Panc1 (cell line): ENCODE data around the gene UBE2N. TPM values are rescaled to one million over a fixed set of nuclear protein-coding genes. Genes with fewer than 3 reads are reported as not detected.

Source experiments
- ATAC-seq: fragments of 200-7000 bp; cut with Tn5 transposase; 2 replicates; pipeline ENCODE4 v1.9.1; 2020; ENCODE audit warnings: mild to moderate bottlenecking, moderate library complexity
- BruUV-seq: library from RNA; stranded (reverse); fragments of 400-500 nt; replicated peaks from 2 replicates; lab custom pipeline; 2021; lab: Mats Ljungman, UMichigan
- CTCF ChIA-PET: fragments of 300-600 bp; sonication (Branson Sonifier 250); formaldehyde crosslinking; loops from one replicate; lab custom pipeline; 2022; ENCODE audit warnings: antibody characterized with exemption; lab: Charles Lee
- POLR2A ChIA-PET: fragments of 300-600 bp; sonication (Branson Sonifier 250); formaldehyde crosslinking; loops from one replicate; lab custom pipeline; 2022; ENCODE audit warnings: antibody characterized with exemption; lab: Charles Lee
- DNase-seq: peaks from one replicate; pipeline ENCODE4 v3.0.0-alpha.2; 2010; ENCODE audit warnings: low read depth, low spot score
- H3K27ac ChIP-seq: 2 replicates; pipeline ENCODE4 v1.5.1; 2011; ENCODE audit warnings: mild to moderate bottlenecking, low read length, inconsistent platforms
- H3K27me3 ChIP-seq: fragments of 200-500 bp; sonication (Bioruptor generic); 2 replicates; pipeline ENCODE4 v1.6.0; 2014; ENCODE audit warnings: low read length, inconsistent platforms; ENCODE audit not compliant: control insufficient read depth, insufficient read depth
- H3K36me3 ChIP-seq: fragments of 200-500 bp; sonication (Bioruptor generic); 2 replicates; pipeline ENCODE4 v1.5.1; 2014; ENCODE audit warnings: inconsistent platforms, mild to moderate bottlenecking, low read length, moderate library complexity; ENCODE audit not compliant: control insufficient read depth, insufficient read depth
- H3K4me1 ChIP-seq: 2 replicates; pipeline ENCODE4 v1.5.1; 2011; ENCODE audit warnings: inconsistent platforms, mild to moderate bottlenecking, low read length, moderate library complexity; ENCODE audit not compliant: control insufficient read depth, insufficient read depth
- H3K4me3 ChIP-seq, 2 experiments: 2 replicates each; pipeline ENCODE4 v1.5.1; 2011 to 2012; ENCODE audit warnings: low read depth in 2 of 2, low read length in 2 of 2, mild to moderate bottlenecking in 2 of 2, inconsistent platforms in 1 of 2, moderate library complexity in 1 of 2
- H3K9me3 ChIP-seq: fragments of 200-500 bp; sonication (Bioruptor generic); 2 replicates; pipeline ENCODE4 v1.5.1; 2014; ENCODE audit warnings: low read depth, mild to moderate bottlenecking, inconsistent platforms, low read length, moderate library complexity; ENCODE audit not compliant: control insufficient read depth, insufficient read depth
- POLR2AphosphoS5 ChIP-seq: IDR thresholded peaks from 2 replicates; pipeline ENCODE4 v1.6.1; 2012; ENCODE audit warnings: mild to moderate bottlenecking, low read depth, low read length, moderate library complexity
- SIN3A ChIP-seq: IDR thresholded peaks from 2 replicates; pipeline ENCODE4 v1.6.1; 2012; ENCODE audit warnings: low read depth, mild to moderate bottlenecking, low read length, moderate library complexity, borderline replicate concordance; ENCODE audit not compliant: insufficient read depth
- TCF7L2 ChIP-seq: IDR thresholded peaks from 2 replicates; pipeline ENCODE4 v1.6.1; 2011; ENCODE audit warnings: mild to moderate bottlenecking, low read depth, low read length, inconsistent platforms
- in situ Hi-C: cut with HindIII; loops from 2 replicates; pipeline ENCODE4 v1.10.0; 2016; ENCODE audit warnings: low sequenced_read_pairs, low pct_unique_long_range_greater_than_20kb
- intact Hi-C: fragments of 100-400 bp; cut with micrococcal nuclease; formaldehyde crosslinking; loops from one replicate; pipeline ENCODE4 v1.10.0; 2022; ENCODE audit not compliant: unreplicated experiment
- total RNA-seq: library from RNA; stranded (reverse); gene quantifications from one replicate; pipeline ENCODE4 v1.2.1, GENCODE V29; 2021; ENCODE audit not compliant: unreplicated experiment
- TF ChIP-seq, protein P1 (sequence below): fragments of 450-650 bp; IDR thresholded peaks from 2 replicates; pipeline ENCODE4 v1.5.1; 2017; ENCODE audit warnings: mild to moderate bottlenecking
- TF ChIP-seq, protein P2 (sequence below), 2 experiments: IDR thresholded peaks; 2 replicates each; pipeline ENCODE4 v1.6.1; 2011 to 2012; ENCODE audit warnings: low read depth in 2 of 2, control low read depth in 1 of 2, low read length in 1 of 2, mild to moderate bottlenecking in 1 of 2, moderate library complexity in 1 of 2; ENCODE audit not compliant: insufficient read depth in 1 of 2

UBE2N gene
- total RNA-seq, 1 experiment from 2014 or later, result 150 TPM

DNA sequence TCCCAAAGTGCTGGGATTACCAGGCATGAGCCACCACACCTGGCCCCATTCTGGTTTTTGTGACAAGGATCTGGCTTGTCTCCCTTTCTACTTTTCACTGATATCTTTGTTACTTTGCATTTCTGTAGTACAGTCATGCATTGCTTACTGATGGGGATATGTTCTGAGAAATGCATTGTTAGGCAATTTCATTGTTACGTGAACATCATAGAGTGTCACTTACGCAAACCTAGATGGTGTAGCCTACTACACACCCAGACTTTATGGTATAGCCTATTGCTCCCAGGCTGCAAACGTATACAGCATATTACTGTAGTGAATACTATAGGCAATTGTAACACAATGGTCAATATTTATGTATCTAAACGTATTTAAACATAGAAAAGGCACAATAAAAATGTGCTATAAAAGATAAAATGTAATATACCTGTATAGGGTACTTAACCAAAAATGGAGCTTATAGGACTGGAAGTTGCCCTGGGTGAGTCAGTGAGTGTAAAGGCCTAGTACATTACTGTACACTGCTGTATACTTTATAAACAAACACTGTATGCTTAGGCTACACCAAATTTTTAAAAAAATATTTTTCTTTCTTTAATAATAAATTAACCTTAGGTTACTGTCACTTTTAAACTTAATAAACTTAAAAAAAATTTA lies 41.5 kb upstream of the UBE2N start:
- Histone ChIP-seq H3K36me3 (peaks cover 23% of the 10 kb centered on the region), H3K27me3 (no peaks in the 10 kb centered on the region), H3K4me1 (no peaks in the 10 kb centered on the region; the same call in 1 of the 2 replicates), H3K4me3 (no peak overlapping the region), H3K9me3 (no peaks in the 10 kb centered on the region), H3K27ac (no peak overlapping the region)
- ATAC-seq (no peak), DNase-seq (no peak)
- intact Hi-C loops, result no loop called here
- CTCF ChIA-PET, result no interaction called here
- in situ Hi-C loops, result no loop called here
- POLR2A ChIA-PET, result no interaction called here
- no peak for TF ChIP-seq SIN3A
- TF ChIP-seq, protein P1, sequence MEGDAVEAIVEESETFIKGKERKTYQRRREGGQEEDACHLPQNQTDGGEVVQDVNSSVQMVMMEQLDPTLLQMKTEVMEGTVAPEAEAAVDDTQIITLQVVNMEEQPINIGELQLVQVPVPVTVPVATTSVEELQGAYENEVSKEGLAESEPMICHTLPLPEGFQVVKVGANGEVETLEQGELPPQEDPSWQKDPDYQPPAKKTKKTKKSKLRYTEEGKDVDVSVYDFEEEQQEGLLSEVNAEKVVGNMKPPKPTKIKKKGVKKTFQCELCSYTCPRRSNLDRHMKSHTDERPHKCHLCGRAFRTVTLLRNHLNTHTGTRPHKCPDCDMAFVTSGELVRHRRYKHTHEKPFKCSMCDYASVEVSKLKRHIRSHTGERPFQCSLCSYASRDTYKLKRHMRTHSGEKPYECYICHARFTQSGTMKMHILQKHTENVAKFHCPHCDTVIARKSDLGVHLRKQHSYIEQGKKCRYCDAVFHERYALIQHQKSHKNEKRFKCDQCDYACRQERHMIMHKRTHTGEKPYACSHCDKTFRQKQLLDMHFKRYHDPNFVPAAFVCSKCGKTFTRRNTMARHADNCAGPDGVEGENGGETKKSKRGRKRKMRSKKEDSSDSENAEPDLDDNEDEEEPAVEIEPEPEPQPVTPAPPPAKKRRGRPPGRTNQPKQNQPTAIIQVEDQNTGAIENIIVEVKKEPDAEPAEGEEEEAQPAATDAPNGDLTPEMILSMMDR, result no peak
- TF ChIP-seq POLR2AphosphoS5, result no peak
- TF ChIP-seq, protein P2, sequence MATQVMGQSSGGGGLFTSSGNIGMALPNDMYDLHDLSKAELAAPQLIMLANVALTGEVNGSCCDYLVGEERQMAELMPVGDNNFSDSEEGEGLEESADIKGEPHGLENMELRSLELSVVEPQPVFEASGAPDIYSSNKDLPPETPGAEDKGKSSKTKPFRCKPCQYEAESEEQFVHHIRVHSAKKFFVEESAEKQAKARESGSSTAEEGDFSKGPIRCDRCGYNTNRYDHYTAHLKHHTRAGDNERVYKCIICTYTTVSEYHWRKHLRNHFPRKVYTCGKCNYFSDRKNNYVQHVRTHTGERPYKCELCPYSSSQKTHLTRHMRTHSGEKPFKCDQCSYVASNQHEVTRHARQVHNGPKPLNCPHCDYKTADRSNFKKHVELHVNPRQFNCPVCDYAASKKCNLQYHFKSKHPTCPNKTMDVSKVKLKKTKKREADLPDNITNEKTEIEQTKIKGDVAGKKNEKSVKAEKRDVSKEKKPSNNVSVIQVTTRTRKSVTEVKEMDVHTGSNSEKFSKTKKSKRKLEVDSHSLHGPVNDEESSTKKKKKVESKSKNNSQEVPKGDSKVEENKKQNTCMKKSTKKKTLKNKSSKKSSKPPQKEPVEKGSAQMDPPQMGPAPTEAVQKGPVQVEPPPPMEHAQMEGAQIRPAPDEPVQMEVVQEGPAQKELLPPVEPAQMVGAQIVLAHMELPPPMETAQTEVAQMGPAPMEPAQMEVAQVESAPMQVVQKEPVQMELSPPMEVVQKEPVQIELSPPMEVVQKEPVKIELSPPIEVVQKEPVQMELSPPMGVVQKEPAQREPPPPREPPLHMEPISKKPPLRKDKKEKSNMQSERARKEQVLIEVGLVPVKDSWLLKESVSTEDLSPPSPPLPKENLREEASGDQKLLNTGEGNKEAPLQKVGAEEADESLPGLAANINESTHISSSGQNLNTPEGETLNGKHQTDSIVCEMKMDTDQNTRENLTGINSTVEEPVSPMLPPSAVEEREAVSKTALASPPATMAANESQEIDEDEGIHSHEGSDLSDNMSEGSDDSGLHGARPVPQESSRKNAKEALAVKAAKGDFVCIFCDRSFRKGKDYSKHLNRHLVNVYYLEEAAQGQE (IDR thresholded peaks at IDR 0.05; ENCODE audit: insufficient read depth in 1 of 2, low read depth in 2 of 2, low read length in 1 of 2), result no peak
- TF ChIP-seq TCF7L2, result no peak
- no TSS peak for BruUV-seq

DNA sequence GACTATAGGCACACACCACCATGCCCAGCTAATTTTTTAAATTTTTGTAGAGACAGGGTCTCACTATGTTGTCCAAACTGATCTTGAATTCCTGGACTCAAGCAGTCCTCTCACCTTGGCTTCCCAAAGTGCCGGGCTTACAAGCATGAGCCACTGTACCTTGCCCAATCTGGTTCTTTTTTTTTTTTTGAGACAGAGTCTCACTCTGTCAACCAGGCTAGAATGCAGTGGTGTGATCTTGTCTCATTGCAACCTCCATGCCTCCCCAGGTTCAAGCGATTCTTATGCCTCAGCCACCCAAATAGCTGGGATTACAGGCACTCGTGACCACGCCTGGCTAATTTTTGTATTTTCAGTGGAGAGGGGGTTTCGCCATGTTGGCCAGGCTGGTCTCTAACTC lies 41.0 kb upstream of the UBE2N start:
- H3K36me3 ChIP-seq, result peaks cover 23% of the 10 kb centered on the region

More for the DNA sequence above, 41.0 kb upstream of the UBE2N start:
- no peaks in the 10 kb centered on the region; the same call in 1 of the 2 replicates for H3K4me1 ChIP-seq
- TF ChIP-seq, protein P2 (IDR thresholded peaks at IDR 0.05; ENCODE audit: insufficient read depth in 1 of 2, low read depth in 2 of 2, low read length in 1 of 2), result no peak
- TF ChIP-seq POLR2AphosphoS5 (no peak), TCF7L2 (no peak)
- H3K4me3 ChIP-seq, result no peak overlapping the region
- POLR2A ChIA-PET, result no interaction called here
- no peaks in the 10 kb centered on the region for H3K9me3 ChIP-seq
- no peaks in the 10 kb centered on the region for H3K27me3 ChIP-seq
- ATAC-seq (no peak), DNase-seq (no peak)
- in situ Hi-C loops (no loop called here), intact Hi-C loops (no loop called here)
- BruUV-seq, result no TSS peak
- no peak overlapping the region for H3K27ac ChIP-seq
- CTCF ChIA-PET, result no interaction called here
